K562 (cell line): ENCODE measurements around the gene PRDM15. TPM values are rescaled to one million over a fixed set of nuclear protein-coding genes. Genes with fewer than 3 reads are reported as not detected.

Experiments
- AFF4 ChIP-seq: sonication (generic); formaldehyde crosslinking; IDR thresholded peaks from 2 replicates; pipeline ENCODE4 v1.8.0; 2023; ENCODE audit warnings: mild to moderate bottlenecking, missing genetic modification reagents
- MGA ChIP-seq: fragments of 450-650 bp; IDR thresholded peaks from 2 replicates; pipeline ENCODE4 v1.6.1; 2016; ENCODE audit warnings: mild to moderate bottlenecking, moderate library complexity
- NCOA2 ChIP-seq, 2 experiments: fragments of 450-650 bp; IDR thresholded peaks; 2 replicates each; pipeline ENCODE4 v1.6.1; 2018; ENCODE audit warnings: mild to moderate bottlenecking in 2 of 2, moderate library complexity in 1 of 2; ENCODE audit not compliant: partially characterized antibody in 2 of 2
- PML ChIP-seq: IDR thresholded peaks from 2 replicates; pipeline ENCODE4 v1.6.1; 2012; ENCODE audit warnings: low read length, inconsistent platforms
- PRPF4 ChIP-seq: fragments of 200-400 bp; formaldehyde crosslinking; IDR thresholded peaks from one replicate; pipeline ENCODE4 v1.6.1; 2017; ENCODE audit warnings: low read length, low read depth, mild to moderate bottlenecking; ENCODE audit not compliant: insufficient read depth, poor library complexity, severe bottlenecking
- SMARCA4 ChIP-seq: fragments of 450-650 bp; IDR thresholded peaks from 2 replicates; pipeline ENCODE4 v1.6.1; 2016
- SRSF3 ChIP-seq: fragments of 200-400 bp; formaldehyde crosslinking; IDR thresholded peaks from 2 replicates; pipeline ENCODE4 v1.6.1; 2016; ENCODE audit warnings: mild to moderate bottlenecking, low read length, moderate library complexity; ENCODE audit not compliant: insufficient read depth
- TEAD4 ChIP-seq, 2 experiments: sonication (generic) in 1 of 2; formaldehyde crosslinking in 1 of 2; IDR thresholded peaks; 2 replicates each; pipeline versions ENCODE4 v1.6.1 to v1.8.0; 2012 to 2022; ENCODE audit warnings: borderline replicate concordance in 1 of 2, inconsistent platforms in 1 of 2, low read length in 1 of 2, mild to moderate bottlenecking in 1 of 2, missing genetic modification reagents in 1 of 2
- ZKSCAN3 ChIP-seq: fragments of 250-450 bp; sonication (Bioruptor Pico); IDR thresholded peaks from 2 replicates; pipeline ENCODE4 v1.4.0; 2020
- ZNF785 ChIP-seq: fragments of 250-450 bp; sonication (Bioruptor Pico); IDR thresholded peaks from 2 replicates; pipeline ENCODE4 v1.4.0; 2020; ENCODE audit warnings: mild to moderate bottlenecking
- polyA plus RNA-seq, 8 experiments: library from polyadenylated mRNA; depleted of rRNA in 4 of 8; stranded (reverse) in 5 of 8; unstranded in 3 of 8; fragments of >200 nt; fragmentation: Nextera tagmentation in 2 of 8; fragmentation: Illumina TruSeq in 1 of 8; extraction: Ambion mirVana in 2 of 8; extraction: Trizol in 1 of 8; gene quantifications; 2 replicates each; pipeline versions ENCODE4 v1.2.1 to v1.2.3, GENCODE V29; 2011 to 2014; ENCODE audit warnings: inconsistent platforms in 1 of 8, missing spikeins in 1 of 8
- total RNA-seq, 7 experiments: library from RNA; depleted of rRNA in 6 of 7; stranded (reverse); fragments of >200 nt in 6 of 7; fragmentation: Illumina TruSeq in 2 of 7; extraction: Trizol in 2 of 7; gene quantifications; 2 replicates each; pipeline versions ENCODE4 v1.2.1 to v1.2.3, GENCODE V29; 2011 to 2021; ENCODE audit warnings: low replicate concordance in 1 of 7
- TF ChIP-seq, protein P1 (sequence below): fragments of 450-650 bp; formaldehyde crosslinking; IDR thresholded peaks from 2 replicates; pipeline ENCODE4 v1.4.0; 2020; ENCODE audit warnings: mild to moderate bottlenecking

Gene PRDM15
- total and polyA plus RNA-seq, 9 of the 15 experiments (the other 6 are each of a cell fraction or from before 2014, with no cell fraction given) = 0.93 to 9.2 (median 6.2) TPM

DNA sequence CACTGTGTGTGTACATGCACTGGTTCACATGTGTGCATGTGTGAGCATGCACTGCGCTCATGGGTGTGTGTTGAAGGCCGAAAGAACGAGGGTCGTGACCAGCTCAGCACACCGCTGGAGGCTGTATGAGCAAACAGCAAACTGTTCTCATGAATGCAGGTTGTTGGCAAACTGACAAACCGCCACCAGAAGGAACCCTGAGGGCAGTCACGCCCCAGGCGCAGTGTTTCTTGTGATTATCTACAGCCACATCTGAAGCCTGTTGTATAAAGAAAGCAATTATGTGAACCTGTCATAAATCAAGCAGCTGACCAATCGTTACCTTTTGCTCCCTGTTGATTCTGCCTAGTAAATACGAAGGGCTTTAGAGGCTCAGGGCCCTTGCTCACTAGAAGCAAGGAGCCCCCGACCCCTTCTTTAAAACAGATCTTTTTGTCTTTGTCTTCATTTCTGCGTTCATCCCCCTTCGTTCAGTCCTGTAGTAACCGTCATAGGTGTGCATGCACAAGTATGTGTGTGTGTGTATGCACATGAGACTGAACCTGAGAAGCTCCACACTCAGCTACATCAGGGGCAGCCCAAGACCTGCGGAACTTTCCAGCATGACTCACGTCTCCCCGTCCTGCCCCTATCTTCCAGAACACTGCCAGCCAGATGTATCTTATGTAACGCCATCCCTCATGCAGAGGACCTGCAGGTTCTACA lies 95.5 kb downstream of the PRDM15 start (continued):
- TF ChIP-seq MGA = no peak
- TF ChIP-seq, protein P1, sequence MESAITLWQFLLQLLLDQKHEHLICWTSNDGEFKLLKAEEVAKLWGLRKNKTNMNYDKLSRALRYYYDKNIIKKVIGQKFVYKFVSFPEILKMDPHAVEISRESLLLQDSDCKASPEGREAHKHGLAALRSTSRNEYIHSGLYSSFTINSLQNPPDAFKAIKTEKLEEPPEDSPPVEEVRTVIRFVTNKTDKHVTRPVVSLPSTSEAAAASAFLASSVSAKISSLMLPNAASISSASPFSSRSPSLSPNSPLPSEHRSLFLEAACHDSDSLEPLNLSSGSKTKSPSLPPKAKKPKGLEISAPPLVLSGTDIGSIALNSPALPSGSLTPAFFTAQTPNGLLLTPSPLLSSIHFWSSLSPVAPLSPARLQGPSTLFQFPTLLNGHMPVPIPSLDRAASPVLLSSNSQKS = no peak
- no peak for TF ChIP-seq PRPF4
- TF ChIP-seq SRSF3 = no peak
- no peak for TF ChIP-seq SMARCA4
- no peak for TF ChIP-seq PML
- no peak for TF ChIP-seq NCOA2 (IDR thresholded peaks at IDR 0.05; ENCODE audit: partially characterized antibody in 2 of 2)
- no peak for TF ChIP-seq ZNF785 (CRISPR knock-in tag)
- no peak for TF ChIP-seq ZKSCAN3 (CRISPR knock-in tag)
- TF ChIP-seq TEAD4 (IDR thresholded peaks at IDR 0.05; ENCODE audit: low read length) = peak; percentile 64; the same call in 1 of the 2 replicates
- no peak for TF ChIP-seq TEAD4 (CRISPR knock-in tag; IDR thresholded peaks at IDR 0.05; ENCODE audit: borderline replicate concordance)
- TF ChIP-seq AFF4 (CRISPR knock-in tag) = no peak
